Testis (tissue), 2 donors: ENCODE data around the gene NNMT.

ENCODE experiments used
- POLR2A ChIP-seq: fragments of 450-650 bp; IDR thresholded peaks from one replicate; pipeline ENCODE4 v1.6.1; 2017; ENCODE audit warnings: antibody characterized with exemption, mild to moderate bottlenecking, moderate library complexity
- TF ChIP-seq, protein P1 (sequence below), 3 experiments: fragments of 450-650 bp in 2 of 3; fragments of 200-600 bp in 1 of 3; sonication (generic) in 1 of 3; IDR thresholded peaks; one replicate each; pipeline ENCODE4 v1.5.1; 2016 to 2019; ENCODE audit warnings: antibody characterized with exemption in 3 of 3, mild to moderate bottlenecking in 2 of 3, moderate library complexity in 1 of 3

DNA sequence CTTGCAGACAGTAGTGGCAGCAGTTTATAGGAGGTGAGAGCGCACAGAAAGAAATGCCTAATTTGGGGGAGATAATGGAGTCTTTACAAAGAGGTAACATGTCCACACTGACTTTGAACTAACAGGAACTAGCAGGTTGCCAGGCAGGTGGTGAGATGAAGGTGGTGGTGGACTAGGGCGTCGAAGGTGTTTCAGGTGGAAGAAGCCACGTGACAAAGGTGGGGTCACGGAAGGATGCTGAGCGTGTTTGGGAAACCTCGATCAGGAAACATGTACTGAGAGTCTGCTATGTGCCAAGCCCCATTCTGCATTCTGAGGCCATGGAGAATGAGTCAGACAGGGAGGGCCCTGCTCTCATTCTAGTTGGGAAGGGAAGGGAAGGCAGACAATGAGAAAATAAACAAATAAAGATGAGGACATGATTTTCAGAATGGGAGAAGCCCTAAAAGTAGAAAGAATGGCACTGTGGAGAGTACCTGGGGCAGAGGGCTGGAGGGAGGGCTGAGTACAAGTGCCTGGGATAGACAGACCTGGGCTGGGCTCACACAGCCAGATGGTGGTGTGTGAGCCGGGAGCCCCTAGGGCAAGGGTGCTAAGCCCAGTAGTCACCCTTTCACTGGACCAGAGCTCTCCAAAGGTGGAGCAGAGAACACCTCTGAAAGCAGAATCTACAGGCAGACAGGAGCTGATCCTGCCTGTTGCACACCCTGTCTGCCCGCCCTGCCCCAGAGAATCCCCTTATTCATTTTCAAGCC, 16.2 kb upstream of the NNMT start:
- TF ChIP-seq, protein P1, sequence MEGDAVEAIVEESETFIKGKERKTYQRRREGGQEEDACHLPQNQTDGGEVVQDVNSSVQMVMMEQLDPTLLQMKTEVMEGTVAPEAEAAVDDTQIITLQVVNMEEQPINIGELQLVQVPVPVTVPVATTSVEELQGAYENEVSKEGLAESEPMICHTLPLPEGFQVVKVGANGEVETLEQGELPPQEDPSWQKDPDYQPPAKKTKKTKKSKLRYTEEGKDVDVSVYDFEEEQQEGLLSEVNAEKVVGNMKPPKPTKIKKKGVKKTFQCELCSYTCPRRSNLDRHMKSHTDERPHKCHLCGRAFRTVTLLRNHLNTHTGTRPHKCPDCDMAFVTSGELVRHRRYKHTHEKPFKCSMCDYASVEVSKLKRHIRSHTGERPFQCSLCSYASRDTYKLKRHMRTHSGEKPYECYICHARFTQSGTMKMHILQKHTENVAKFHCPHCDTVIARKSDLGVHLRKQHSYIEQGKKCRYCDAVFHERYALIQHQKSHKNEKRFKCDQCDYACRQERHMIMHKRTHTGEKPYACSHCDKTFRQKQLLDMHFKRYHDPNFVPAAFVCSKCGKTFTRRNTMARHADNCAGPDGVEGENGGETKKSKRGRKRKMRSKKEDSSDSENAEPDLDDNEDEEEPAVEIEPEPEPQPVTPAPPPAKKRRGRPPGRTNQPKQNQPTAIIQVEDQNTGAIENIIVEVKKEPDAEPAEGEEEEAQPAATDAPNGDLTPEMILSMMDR (IDR thresholded peaks at IDR 0.05), result no peak
- no peak for TF ChIP-seq POLR2A
